ACC112 (cell line): ENCODE data around the gene FAM162B.

ENCODE experiments used
- H2AFZ ChIP-seq: fragments of 200-600 bp; sonication (generic); one replicate; pipeline ENCODE4 v1.6.0; 2017; ENCODE audit warnings: antibody characterized with exemption, low read length; ENCODE audit not compliant: unreplicated experiment
- H3K27ac ChIP-seq: fragments of 200-600 bp; sonication (generic); 2 replicates; pipeline ENCODE4 v1.5.1; 2014; ENCODE audit warnings: low read depth, mild to moderate bottlenecking, antibody characterized with exemption, low read length, moderate library complexity
- H3K27me3 ChIP-seq: fragments of 200-600 bp; sonication (generic); 2 replicates; pipeline ENCODE4 v1.6.1; 2014; ENCODE audit warnings: mild to moderate bottlenecking, antibody characterized with exemption, low read length, moderate library complexity, mixed read lengths; ENCODE audit not compliant: insufficient read depth
- H3K36me3 ChIP-seq: fragments of 200-600 bp; sonication (generic); 2 replicates; pipeline ENCODE4 v1.6.1; 2016; ENCODE audit warnings: mild to moderate bottlenecking, antibody characterized with exemption, low read length, moderate library complexity, mixed read lengths; ENCODE audit not compliant: insufficient read depth
- H3K4me1 ChIP-seq: fragments of 200-600 bp; sonication (generic); one replicate; pipeline ENCODE4 v1.6.1; 2016; ENCODE audit warnings: low read length, mixed read lengths; ENCODE audit not compliant: insufficient read depth, unreplicated experiment, control insufficient read depth
- H3K4me3 ChIP-seq: fragments of 200-600 bp; sonication (generic); 2 replicates; pipeline ENCODE4 v1.5.1; 2014; ENCODE audit warnings: mild to moderate bottlenecking, low read depth, low read length
- H3K79me2 ChIP-seq: fragments of 200-600 bp; sonication (generic); one replicate; pipeline ENCODE4 v1.6.0; 2016; ENCODE audit warnings: low read length; ENCODE audit not compliant: control insufficient read depth, unreplicated experiment, insufficient read depth

Gene FAM162B

GRCh38 chr6:116764961-116765841, at the start of gene FAM162B:
Gene FAM162B (minus strand): TSS chr6:116765719. CDS start chr6:116765576, 143 bp downstream.
- Histone ChIP-seq H3K27me3 (peaks cover 13% of the 10 kb centered on the region; the same call in 1 of the 2 replicates), H3K4me1 (no peaks in the 10 kb centered on the region), H3K36me3 (no peaks in the 10 kb centered on the region), H3K4me3 (peak within 1 kb of the TSS; percentile 84), H3K79me2 (no peaks in the 10 kb centered on the region), H2AFZ (peak within 1 kb of the TSS; percentile 86), H3K27ac (no peak within 1 kb of the TSS)

GRCh38 chr6:116812051-116812650, 46.6 kb upstream of the FAM162B start:
- Histone ChIP-seq H2AFZ (no peak overlapping the region), H3K36me3 (no peaks in the 10 kb centered on the region), H3K79me2 (no peaks in the 10 kb centered on the region), H3K27ac (no peak overlapping the region), H3K27me3 (peaks cover 4% of the 10 kb centered on the region; the same call in 1 of the 2 replicates), H3K4me1 (no peaks in the 10 kb centered on the region), H3K4me3 (no peak overlapping the region)

- H3K36me3 ChIP-seq: no peaks in the 10 kb centered on the region
- no peak overlapping the region for H3K27ac ChIP-seq
- H3K27me3 ChIP-seq: peaks cover 45% of the 10 kb centered on the region
- H3K4me3 ChIP-seq: no peak overlapping the region
- no peaks in the 10 kb centered on the region for H3K79me2 ChIP-seq
- no peak overlapping the region for H2AFZ ChIP-seq
- no peaks in the 10 kb centered on the region for H3K4me1 ChIP-seq
Measured at GRCh38 chr6:116801971-116802370, 36.5 kb upstream of the FAM162B start.

DNA sequence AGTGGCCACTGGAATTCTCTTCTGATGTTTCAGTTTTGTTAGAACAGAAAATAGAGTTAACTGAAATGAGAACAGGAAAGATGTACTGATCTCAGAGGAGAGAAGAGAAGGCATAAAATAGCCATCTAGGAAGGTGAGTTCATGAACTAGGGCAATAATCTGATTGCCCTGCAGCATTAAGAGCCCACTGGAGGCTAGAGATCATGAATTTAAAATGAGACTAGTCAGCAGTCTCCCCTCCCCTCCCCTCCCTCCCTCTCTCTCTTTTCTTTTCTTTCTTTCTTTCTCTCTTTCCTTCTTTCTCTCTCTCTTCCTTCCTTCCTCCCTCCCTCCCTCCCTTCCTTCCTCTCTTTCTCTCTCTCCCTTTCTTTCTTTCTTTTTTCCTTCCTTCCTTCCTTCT, 34.4 kb upstream of the FAM162B start:
- no peak overlapping the region for H2AFZ ChIP-seq
- H3K27ac ChIP-seq: no peak overlapping the region
- peaks cover 31% of the 10 kb centered on the region; the same call in 1 of the 2 replicates for H3K27me3 ChIP-seq
- no peaks in the 10 kb centered on the region for H3K79me2 ChIP-seq
- H3K36me3 ChIP-seq: no peaks in the 10 kb centered on the region
- no peak overlapping the region for H3K4me3 ChIP-seq
- no peaks in the 10 kb centered on the region for H3K4me1 ChIP-seq

GRCh38 chr6:116797585-116797984, 32.1 kb upstream of the FAM162B start:
- Histone ChIP-seq H2AFZ (no peak overlapping the region), H3K4me1 (no peaks in the 10 kb centered on the region), H3K79me2 (no peaks in the 10 kb centered on the region), H3K36me3 (no peaks in the 10 kb centered on the region), H3K4me3 (no peak overlapping the region), H3K27ac (no peak overlapping the region), H3K27me3 (peaks cover 22% of the 10 kb centered on the region; the same call in 1 of the 2 replicates)

- Histone ChIP-seq H3K4me3 (no peak overlapping the region), H2AFZ (no peak overlapping the region), H3K36me3 (no peaks in the 10 kb centered on the region), H3K79me2 (no peaks in the 10 kb centered on the region), H3K27me3 (peaks cover 42% of the 10 kb centered on the region), H3K4me1 (no peaks in the 10 kb centered on the region), H3K27ac (no peak overlapping the region)
Measured at GRCh38 chr6:116793224-116793623, 27.7 kb upstream of the FAM162B start.

DNA sequence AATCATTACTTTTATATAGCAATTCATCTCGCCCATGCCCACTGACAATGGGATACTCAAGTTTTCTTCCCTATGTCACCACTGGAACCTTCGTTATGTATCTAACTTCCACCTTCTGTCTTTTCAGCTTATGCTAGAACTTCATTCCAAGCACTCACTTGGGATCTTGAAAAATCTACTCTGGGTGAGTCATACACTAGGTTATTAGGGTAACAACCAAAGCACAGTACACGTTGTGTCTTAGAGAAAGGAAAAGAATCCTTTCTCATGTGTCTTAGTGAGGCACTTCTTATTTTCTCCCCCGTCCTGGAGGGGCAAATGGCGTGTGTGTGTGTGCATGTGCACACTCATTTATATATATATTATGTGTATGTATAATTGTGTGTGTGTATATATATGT, 18.3 kb upstream of the FAM162B start:
- no peak overlapping the region for H2AFZ ChIP-seq
- H3K27ac ChIP-seq: no peak overlapping the region
- H3K36me3 ChIP-seq: no peaks in the 10 kb centered on the region
- H3K79me2 ChIP-seq: no peaks in the 10 kb centered on the region
- H3K4me1 ChIP-seq: peaks cover 5% of the 10 kb centered on the region
- H3K27me3 ChIP-seq: no peaks in the 10 kb centered on the region
- H3K4me3 ChIP-seq: no peak overlapping the region

GRCh38 chr6:116779573-116780164, 14.2 kb upstream of the FAM162B start:
- Histone ChIP-seq H2AFZ (peak overlapping the region; percentile 90), H3K79me2 (no peaks in the 10 kb centered on the region), H3K27me3 (no peaks in the 10 kb centered on the region), H3K4me3 (peak overlapping the region; percentile 42), H3K4me1 (peaks cover 5% of the 10 kb centered on the region), H3K36me3 (no peaks in the 10 kb centered on the region), H3K27ac (no peak overlapping the region)

DNA sequence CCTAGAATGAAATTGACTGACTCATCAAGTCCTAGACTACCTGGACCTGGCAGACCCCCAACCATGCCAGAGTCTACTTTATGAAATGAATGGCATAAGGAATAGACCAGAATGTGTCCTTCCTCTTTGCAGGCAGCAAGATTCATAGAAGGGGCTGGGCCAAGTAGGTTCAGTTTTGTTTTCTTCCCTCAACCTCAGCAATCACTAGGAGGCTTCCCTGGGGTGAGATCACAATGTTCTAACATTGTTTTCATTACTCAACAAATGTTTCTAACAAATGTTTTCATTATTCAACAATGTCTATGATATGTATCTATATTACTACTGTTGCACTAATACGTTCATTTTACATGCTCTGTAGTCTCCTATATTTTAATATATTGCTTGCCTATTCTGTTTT, 8.4 kb upstream of the FAM162B start:
- Histone ChIP-seq H2AFZ (peak overlapping the region; percentile 78), H3K4me1 (peaks cover 7% of the 10 kb centered on the region), H3K4me3 (peak overlapping the region; percentile 43), H3K36me3 (no peaks in the 10 kb centered on the region), H3K27ac (peak overlapping the region; percentile 59), H3K79me2 (no peaks in the 10 kb centered on the region), H3K27me3 (no peaks in the 10 kb centered on the region)

GRCh38 chr6:116772450-116772849, 6.9 kb upstream of the FAM162B start:
- H3K36me3 ChIP-seq: no peaks in the 10 kb centered on the region
- H3K27me3 ChIP-seq: no peaks in the 10 kb centered on the region
- H3K4me1 ChIP-seq: peaks cover 7% of the 10 kb centered on the region
- H3K4me3 ChIP-seq: no peak overlapping the region
- H3K27ac ChIP-seq: no peak overlapping the region
- no peaks in the 10 kb centered on the region for H3K79me2 ChIP-seq
- no peak overlapping the region for H2AFZ ChIP-seq
